Kidney epithelial cell (primary cell): Measurements from ENCODE around the gene DSCAM. TPM values are rescaled to one million over a fixed set of nuclear protein-coding genes. Genes with fewer than 3 reads are reported as not detected.
"Not testable (repeated sequence)": the region's sequence is repeated elsewhere in the genome, so short reads cannot be mapped to it uniquely, and the experiment has no call there.

Experiments
- DNase-seq: peaks from one replicate; pipeline ENCODE4 v3.0.0-alpha.2; 2010; ENCODE audit warnings: low read depth
- H3K27me3 ChIP-seq: 2 replicates; pipeline ENCODE4 v1.6.0; 2011; ENCODE audit warnings: low read length; ENCODE audit not compliant: control insufficient read depth, insufficient read depth
- H3K36me3 ChIP-seq: 2 replicates; pipeline ENCODE4 v1.5.1; 2011; ENCODE audit warnings: low read length; ENCODE audit not compliant: control insufficient read depth, insufficient read depth
- H3K4me3 ChIP-seq: 2 replicates; pipeline ENCODE4 v1.5.1; 2011; ENCODE audit warnings: low read depth, mild to moderate bottlenecking, control low read depth, low read length
- total RNA-seq: library from RNA; depleted of rRNA; stranded (reverse); fragments of >200 nt; gene quantifications from 2 replicates; pipeline ENCODE4 v1.2.3, GENCODE V29; 2015
- TF ChIP-seq, protein P1 (sequence below): IDR thresholded peaks from 2 replicates; pipeline ENCODE4 v1.5.1; 2011; ENCODE audit warnings: mild to moderate bottlenecking, moderate library complexity, low read length, control low read depth, inconsistent platforms; ENCODE audit not compliant: insufficient read depth, poor library complexity, severe bottlenecking

DSCAM gene, protein sequence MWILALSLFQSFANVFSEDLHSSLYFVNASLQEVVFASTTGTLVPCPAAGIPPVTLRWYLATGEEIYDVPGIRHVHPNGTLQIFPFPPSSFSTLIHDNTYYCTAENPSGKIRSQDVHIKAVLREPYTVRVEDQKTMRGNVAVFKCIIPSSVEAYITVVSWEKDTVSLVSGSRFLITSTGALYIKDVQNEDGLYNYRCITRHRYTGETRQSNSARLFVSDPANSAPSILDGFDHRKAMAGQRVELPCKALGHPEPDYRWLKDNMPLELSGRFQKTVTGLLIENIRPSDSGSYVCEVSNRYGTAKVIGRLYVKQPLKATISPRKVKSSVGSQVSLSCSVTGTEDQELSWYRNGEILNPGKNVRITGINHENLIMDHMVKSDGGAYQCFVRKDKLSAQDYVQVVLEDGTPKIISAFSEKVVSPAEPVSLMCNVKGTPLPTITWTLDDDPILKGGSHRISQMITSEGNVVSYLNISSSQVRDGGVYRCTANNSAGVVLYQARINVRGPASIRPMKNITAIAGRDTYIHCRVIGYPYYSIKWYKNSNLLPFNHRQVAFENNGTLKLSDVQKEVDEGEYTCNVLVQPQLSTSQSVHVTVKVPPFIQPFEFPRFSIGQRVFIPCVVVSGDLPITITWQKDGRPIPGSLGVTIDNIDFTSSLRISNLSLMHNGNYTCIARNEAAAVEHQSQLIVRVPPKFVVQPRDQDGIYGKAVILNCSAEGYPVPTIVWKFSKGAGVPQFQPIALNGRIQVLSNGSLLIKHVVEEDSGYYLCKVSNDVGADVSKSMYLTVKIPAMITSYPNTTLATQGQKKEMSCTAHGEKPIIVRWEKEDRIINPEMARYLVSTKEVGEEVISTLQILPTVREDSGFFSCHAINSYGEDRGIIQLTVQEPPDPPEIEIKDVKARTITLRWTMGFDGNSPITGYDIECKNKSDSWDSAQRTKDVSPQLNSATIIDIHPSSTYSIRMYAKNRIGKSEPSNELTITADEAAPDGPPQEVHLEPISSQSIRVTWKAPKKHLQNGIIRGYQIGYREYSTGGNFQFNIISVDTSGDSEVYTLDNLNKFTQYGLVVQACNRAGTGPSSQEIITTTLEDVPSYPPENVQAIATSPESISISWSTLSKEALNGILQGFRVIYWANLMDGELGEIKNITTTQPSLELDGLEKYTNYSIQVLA (N-terminal part only)
- 0.21 and 0.48 TPM in 2 replicates for total RNA-seq

DNA sequence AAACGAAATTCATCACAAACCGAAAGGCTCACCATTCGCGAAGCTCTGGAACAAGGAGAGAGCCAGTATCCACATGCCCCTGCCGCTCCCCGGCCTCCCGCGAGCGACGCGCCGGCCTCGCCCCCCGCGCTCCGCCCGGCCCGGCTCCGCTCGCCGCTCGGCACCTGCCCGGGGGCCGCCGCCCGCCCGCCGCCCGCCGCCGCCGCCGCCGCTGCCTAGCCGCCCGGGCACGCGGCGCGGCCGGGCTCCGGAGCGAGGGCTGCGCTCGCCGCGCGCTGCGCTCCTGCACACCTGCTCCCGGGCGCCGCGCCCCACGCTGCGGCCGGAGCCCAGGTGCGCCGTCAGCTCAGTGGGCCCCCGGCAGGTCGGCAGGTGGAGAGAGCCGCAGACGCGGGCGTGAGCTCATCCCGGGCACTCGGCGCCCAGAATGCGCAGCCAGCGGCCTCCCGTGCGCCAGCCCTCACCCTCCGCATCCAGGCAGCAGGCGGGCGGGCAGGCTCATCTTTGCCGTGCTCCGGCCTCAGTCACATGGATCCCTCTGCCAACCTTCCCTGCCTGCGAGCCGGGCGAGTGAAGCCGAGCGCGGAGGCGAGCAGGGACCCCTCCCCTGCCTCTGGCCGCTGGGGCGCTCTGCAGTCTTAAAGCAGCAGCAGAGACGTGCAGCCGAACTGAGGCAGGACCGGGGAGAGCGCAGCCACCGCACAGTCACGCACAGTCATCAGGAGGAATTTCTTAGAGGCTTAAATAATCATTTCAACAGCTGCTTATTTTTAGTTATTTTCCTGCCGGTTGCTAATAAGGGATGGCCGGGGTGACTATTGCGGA is at the start of gene DSCAM:
Gene DSCAM, minus strand, starts transcription at position 572 of the 825 bp plus-strand sequence. Its CDS starts 497 bp downstream, at position 75.
- Histone ChIP-seq H3K36me3 (no peaks in the 10 kb centered on the region), H3K4me3 (no peak within 1 kb of the TSS), H3K27me3 (peaks cover 21% of the 10 kb centered on the region)
- DNase-seq = no peak
- TF ChIP-seq, protein P1, sequence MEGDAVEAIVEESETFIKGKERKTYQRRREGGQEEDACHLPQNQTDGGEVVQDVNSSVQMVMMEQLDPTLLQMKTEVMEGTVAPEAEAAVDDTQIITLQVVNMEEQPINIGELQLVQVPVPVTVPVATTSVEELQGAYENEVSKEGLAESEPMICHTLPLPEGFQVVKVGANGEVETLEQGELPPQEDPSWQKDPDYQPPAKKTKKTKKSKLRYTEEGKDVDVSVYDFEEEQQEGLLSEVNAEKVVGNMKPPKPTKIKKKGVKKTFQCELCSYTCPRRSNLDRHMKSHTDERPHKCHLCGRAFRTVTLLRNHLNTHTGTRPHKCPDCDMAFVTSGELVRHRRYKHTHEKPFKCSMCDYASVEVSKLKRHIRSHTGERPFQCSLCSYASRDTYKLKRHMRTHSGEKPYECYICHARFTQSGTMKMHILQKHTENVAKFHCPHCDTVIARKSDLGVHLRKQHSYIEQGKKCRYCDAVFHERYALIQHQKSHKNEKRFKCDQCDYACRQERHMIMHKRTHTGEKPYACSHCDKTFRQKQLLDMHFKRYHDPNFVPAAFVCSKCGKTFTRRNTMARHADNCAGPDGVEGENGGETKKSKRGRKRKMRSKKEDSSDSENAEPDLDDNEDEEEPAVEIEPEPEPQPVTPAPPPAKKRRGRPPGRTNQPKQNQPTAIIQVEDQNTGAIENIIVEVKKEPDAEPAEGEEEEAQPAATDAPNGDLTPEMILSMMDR = no peak

DNA sequence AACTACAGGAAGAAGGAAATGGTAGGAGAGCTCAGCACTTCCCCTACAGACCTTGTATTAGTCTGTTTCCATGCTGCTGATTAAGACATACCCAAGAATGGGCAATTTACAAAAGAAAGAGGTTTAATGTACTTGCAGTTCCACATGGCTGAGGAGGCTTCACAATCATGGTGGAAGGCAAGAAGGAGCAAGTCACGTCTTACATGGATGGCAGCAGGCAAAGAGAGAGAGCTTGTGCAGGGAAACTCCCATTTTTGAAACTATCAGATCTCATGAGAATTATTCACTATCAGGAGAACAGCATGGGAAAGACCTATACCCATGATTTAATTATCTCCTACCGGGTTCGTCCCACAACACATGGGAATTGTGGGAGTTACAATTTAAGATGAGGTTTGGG is 48.7 kb upstream of the DSCAM start:
- DNase-seq, H3K36me3 ChIP-seq, H3K4me3 ChIP-seq, H3K27me3 ChIP-seq: not testable (repeated sequence)

DNA sequence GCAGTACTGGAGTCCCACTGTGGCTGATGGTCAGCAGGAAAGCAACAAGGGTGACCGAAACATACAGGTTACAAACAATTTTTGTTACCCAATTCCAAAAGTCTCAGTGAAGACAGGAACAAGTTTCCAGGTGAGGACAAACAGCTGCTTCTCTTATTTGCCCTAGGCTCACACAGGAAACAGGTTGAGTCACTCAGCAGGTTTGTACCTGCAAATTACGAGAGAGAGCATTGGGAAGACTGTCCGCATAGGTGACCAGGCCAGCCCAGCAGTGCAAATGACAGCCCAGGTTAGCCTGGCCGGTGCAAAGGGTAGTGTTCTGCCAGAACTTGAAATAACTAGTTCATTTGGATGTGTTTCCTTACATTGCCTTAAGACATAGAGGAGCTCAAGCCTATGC is 40.0 kb upstream of the DSCAM start:
- Histone ChIP-seq H3K27me3 (no peaks in the 10 kb centered on the region), H3K4me3 (no peak overlapping the region), H3K36me3 (no peaks in the 10 kb centered on the region)
- TF ChIP-seq, protein P1 = no peak
- DNase-seq = no peak

DNA sequence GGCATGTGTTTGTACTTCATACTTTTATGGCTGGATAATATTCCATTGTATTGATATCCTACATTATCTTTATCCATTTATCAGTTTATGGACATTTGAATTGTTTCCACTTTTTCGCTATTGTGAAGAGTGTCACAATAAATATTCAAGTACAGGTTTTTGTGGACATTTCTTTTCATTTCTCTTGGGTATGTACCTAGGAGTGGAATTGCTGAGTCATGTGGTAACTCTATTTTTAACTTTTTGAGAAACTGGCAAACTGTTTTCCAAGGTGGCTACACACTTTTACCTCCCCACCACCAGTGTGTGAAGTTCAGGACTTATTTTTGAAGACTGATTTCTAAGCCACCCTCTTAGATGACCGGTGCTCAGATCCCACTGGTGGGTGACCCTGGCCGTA is 39.0 kb upstream of the DSCAM start:
- Histone ChIP-seq H3K27me3 (no peaks in the 10 kb centered on the region), H3K36me3 (no peaks in the 10 kb centered on the region), H3K4me3 (no peak overlapping the region)
- TF ChIP-seq, protein P1 = no peak
- DNase-seq = no peak

DNA sequence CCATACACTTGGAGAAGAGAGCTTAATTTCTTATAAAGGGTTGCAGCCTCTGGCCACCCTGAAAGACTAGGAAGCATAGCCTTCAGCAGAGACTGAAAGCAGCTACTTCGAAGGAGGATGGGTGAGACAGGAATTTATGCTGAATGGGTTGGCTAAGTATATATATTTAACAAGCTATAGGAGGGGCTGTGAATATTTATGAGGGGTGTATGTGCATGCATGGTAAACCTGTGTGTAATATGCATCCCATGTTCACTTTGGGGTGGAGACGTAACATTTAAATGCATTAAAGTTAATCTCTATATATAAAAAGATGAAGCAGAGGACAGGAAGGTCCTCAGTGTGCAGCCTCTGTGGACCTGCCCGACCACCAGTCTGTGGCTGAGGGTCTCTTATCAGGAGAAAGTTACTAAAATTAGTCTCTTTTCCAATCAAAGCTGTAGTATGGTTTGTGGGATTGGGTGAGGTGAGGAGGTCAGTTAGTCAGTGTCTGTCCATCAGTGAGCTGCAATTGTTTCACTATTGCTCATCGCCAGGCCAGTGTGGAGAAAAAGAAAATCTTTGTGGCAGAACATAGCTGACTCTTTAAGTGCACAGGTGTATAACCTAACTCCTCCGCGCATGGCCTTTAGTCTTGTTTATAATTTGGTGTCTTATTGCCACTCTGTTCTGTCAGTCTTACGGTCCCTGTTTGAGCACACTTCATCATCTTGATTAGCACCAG is 35.4 kb upstream of the DSCAM start:
- Histone ChIP-seq H3K27me3 (no peaks in the 10 kb centered on the region), H3K4me3 (no peak overlapping the region), H3K36me3 (no peaks in the 10 kb centered on the region)
- TF ChIP-seq, protein P1 = no peak
- DNase-seq = no peak
